ENCODE measurements around the gene DMD.
A peak's percentile ranks its signal among the peaks of the same experiment; 100 is the strongest.

Gene DMD

GRCh38 chrX:31570658-31571057, 1640.7 kb downstream of the DMD start:
- peak; percentile 71 for DNase-seq

GRCh38 chrX:31563792-31564191, 1647.6 kb downstream of the DMD start:
- no peak for DNase-seq

GRCh38 chrX:31555506-31555905, 1655.8 kb downstream of the DMD start:
- DNase-seq = no peak

GRCh38 chrX:31551913-31552312, 1659.4 kb downstream of the DMD start:
- no peak for DNase-seq

GRCh38 chrX:31550158-31550557, 1661.2 kb downstream of the DMD start:
- no peak for DNase-seq

GRCh38 chrX:31547816-31548215, 1663.5 kb downstream of the DMD start:
- DNase-seq = no peak

GRCh38 chrX:31547416-31547815, 1663.9 kb downstream of the DMD start:
- DNase-seq = no peak

- no peak for DNase-seq
These were observed 1665.2 kb downstream of the DMD start for GRCh38 chrX:31546126-31546525.

GRCh38 chrX:31545726-31546125, 1665.6 kb downstream of the DMD start:
- DNase-seq = no peak

- no peak for DNase-seq
These were observed 1666.2 kb downstream of the DMD start for GRCh38 chrX:31545191-31545590.

GRCh38 chrX:31543634-31544033, 1667.7 kb downstream of the DMD start:
- no peak for DNase-seq

GRCh38 chrX:31542566-31542965, 1668.8 kb downstream of the DMD start:
- DNase-seq = no peak

- DNase-seq = no peak
These were observed 1671.0 kb downstream of the DMD start for GRCh38 chrX:31540313-31540712.

- no peak for DNase-seq
These were observed 1683.8 kb downstream of the DMD start for GRCh38 chrX:31527455-31528126.

GRCh38 chrX:31523884-31524536, 1687.3 kb downstream of the DMD start:
- DNase-seq = no peak

- no peak for DNase-seq
These were observed 1688.6 kb downstream of the DMD start for GRCh38 chrX:31522760-31523159.

GRCh38 chrX:31521941-31522340, 1689.4 kb downstream of the DMD start:
- DNase-seq = no peak

GRCh38 chrX:31516527-31516926, 1694.8 kb downstream of the DMD start:
- DNase-seq = no peak

- DNase-seq = no peak
These were observed 1703.0 kb downstream of the DMD start for GRCh38 chrX:31508338-31508737.

GRCh38 chrX:31506928-31507327, 1704.4 kb downstream of the DMD start:
- no peak for DNase-seq

- no peak for DNase-seq
These were observed 1705.0 kb downstream of the DMD start for GRCh38 chrX:31506360-31506759.

- no peak for DNase-seq
These were observed 1710.4 kb downstream of the DMD start for GRCh38 chrX:31500921-31501320.

GRCh38 chrX:31499109-31499508, 1712.2 kb downstream of the DMD start:
- DNase-seq = peak; percentile 2

- no peak for DNase-seq
These were observed 1714.3 kb downstream of the DMD start for GRCh38 chrX:31497086-31497485.

GRCh38 chrX:31487951-31488350, 1723.4 kb downstream of the DMD start:
- no peak for DNase-seq

All from NCI-H69 (cell line).